Measurements from ENCODE around the gene CUEDC1.
"Not testable (repeated sequence)": the region's sequence is repeated elsewhere in the genome, so short reads cannot be mapped to it uniquely, and the experiment has no call there.

The CUEDC1 gene

GRCh38 chr17:57927048-57927723 lies 28.0 kb downstream of the CUEDC1 start:
- H3K27ac ChIP-seq, result no peak overlapping the region
- H3K4me1 ChIP-seq (ENCODE audit: control insufficient read depth in 1 of 2, insufficient read depth in 1 of 2, low read depth in 1 of 2, low read length in 1 of 2), result peaks cover 14 to 23% of the 10 kb centered on the region in 2 experiments
- no peaks in the 10 kb centered on the region for H3K9me3 ChIP-seq
- no peak for TF ChIP-seq CTCF (IDR thresholded peaks at IDR 0.05)
- H3K36me3 ChIP-seq, result no peaks in the 10 kb centered on the region
- no peak overlapping the region for H3K4me3 ChIP-seq (ENCODE audit: low read depth in 1 of 2, low read length in 1 of 2)
- H3K27me3 ChIP-seq, result no peaks in the 10 kb centered on the region

- no peaks in the 10 kb centered on the region for H3K27me3 ChIP-seq
- no peak overlapping the region for H3K4me3 ChIP-seq (ENCODE audit: low read depth in 1 of 2, low read length in 1 of 2)
- no peaks in the 10 kb centered on the region for H3K36me3 ChIP-seq
- peaks cover 14 to 23% of the 10 kb centered on the region in 2 experiments for H3K4me1 ChIP-seq (ENCODE audit: control insufficient read depth in 1 of 2, insufficient read depth in 1 of 2, low read depth in 1 of 2, low read length in 1 of 2)
- H3K9me3 ChIP-seq, result no peaks in the 10 kb centered on the region
- no peak for TF ChIP-seq CTCF (IDR thresholded peaks at IDR 0.05)
- no peak overlapping the region for H3K27ac ChIP-seq
These were observed 28.5 kb downstream of the CUEDC1 start for GRCh38 chr17:57926723-57927047.

- H3K9me3 ChIP-seq, result no peaks in the 10 kb centered on the region
- H3K4me3 ChIP-seq (ENCODE audit: low read depth in 1 of 2, low read length in 1 of 2), result no peak overlapping the region
- TF ChIP-seq CTCF (IDR thresholded peaks at IDR 0.05), result no peak
- peaks cover 14 to 20% of the 10 kb centered on the region in 2 experiments for H3K4me1 ChIP-seq (ENCODE audit: control insufficient read depth in 1 of 2, insufficient read depth in 1 of 2, low read depth in 1 of 2, low read length in 1 of 2)
- no peaks in the 10 kb centered on the region for H3K36me3 ChIP-seq
- no peaks in the 10 kb centered on the region for H3K27me3 ChIP-seq
- no peak overlapping the region for H3K27ac ChIP-seq
These were observed 29.7 kb downstream of the CUEDC1 start for GRCh38 chr17:57925361-57925990.

- Histone ChIP-seq H3K27ac (no peak overlapping the region), H3K9me3 (no peaks in the 10 kb centered on the region), H3K27me3 (no peaks in the 10 kb centered on the region), H3K36me3 (no peaks in the 10 kb centered on the region), H3K4me1 (ENCODE audit: control insufficient read depth in 1 of 2, insufficient read depth in 1 of 2, low read depth in 1 of 2, low read length in 1 of 2) (peaks cover 6 to 12% of the 10 kb centered on the region in 2 experiments), H3K4me3 (ENCODE audit: low read depth in 1 of 2, low read length in 1 of 2) (no peak overlapping the region)
- no peak for TF ChIP-seq CTCF (IDR thresholded peaks at IDR 0.05)
These were observed 30.5 kb downstream of the CUEDC1 start for GRCh38 chr17:57924677-57925076.

- Histone ChIP-seq H3K27me3 (no peaks in the 10 kb centered on the region), H3K36me3 (no peaks in the 10 kb centered on the region), H3K9me3 (no peaks in the 10 kb centered on the region), H3K4me3 (ENCODE audit: low read depth in 1 of 2, low read length in 1 of 2) (no peak overlapping the region), H3K4me1 (ENCODE audit: control insufficient read depth in 1 of 2, insufficient read depth in 1 of 2, low read depth in 1 of 2, low read length in 1 of 2) (no peaks in the 10 kb centered on the region), H3K27ac (no peak overlapping the region)
- no peak for TF ChIP-seq CTCF (IDR thresholded peaks at IDR 0.05)
These were observed 31.9 kb downstream of the CUEDC1 start for GRCh38 chr17:57923182-57923872.

GRCh38 chr17:57922745-57923144 lies 32.5 kb downstream of the CUEDC1 start:
- H3K27me3 ChIP-seq; H3K4me1 ChIP-seq (ENCODE audit: control insufficient read depth in 1 of 2, insufficient read depth in 1 of 2, low read depth in 1 of 2, low read length in 1 of 2); H3K4me3 ChIP-seq (ENCODE audit: low read depth in 1 of 2, low read length in 1 of 2); H3K36me3 ChIP-seq; H3K9me3 ChIP-seq; H3K27ac ChIP-seq: not testable (repeated sequence)
